ENCODE measurements around the gene TLNRD1. TPM values are rescaled to one million over a fixed set of nuclear protein-coding genes. Genes with fewer than 3 reads are reported as not detected.

The TLNRD1 gene
- total RNA-seq, 5 donors from 2014 or later (not counting 1 experiment from before 2014, with no cell fraction given): 10.9 to 36.2 (median 29.8) TPM

DNA sequence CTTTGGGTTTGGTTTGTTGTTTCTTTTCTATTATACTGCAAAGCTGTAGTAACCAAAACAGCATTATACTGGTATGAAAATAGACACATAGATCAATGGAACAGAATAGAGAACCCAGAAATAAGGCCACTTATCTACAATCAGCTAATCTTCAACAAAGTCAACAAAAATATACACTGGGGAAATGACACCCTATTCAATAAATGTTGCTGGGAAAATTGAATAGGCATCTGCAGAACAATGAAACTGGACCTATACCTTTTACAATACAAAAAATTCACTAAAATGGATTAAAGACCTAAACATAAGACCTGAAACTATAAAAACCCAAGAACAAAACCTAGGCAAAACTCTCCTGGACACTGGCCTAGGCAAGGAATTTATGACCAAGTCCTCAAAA is 52.9 kb downstream of the TLNRD1 start:
- H3K27ac Mint-ChIP-seq: no peak overlapping the region
- H3K9me3 Mint-ChIP-seq: no peaks in the 10 kb centered on the region
- ATAC-seq (replicated peaks in 1 of 4): no peak
- peaks cover 0 to 4% (median 2%) of the 10 kb centered on the region in 3 donors for H3K4me1 Mint-ChIP-seq
- Histone ChIP-seq H3K4me1 (ENCODE audit: control insufficient read depth in 1 of 2, extremely low read depth in 1 of 2, insufficient read depth in 2 of 2, low read length in 2 of 2) (no peaks in the 10 kb centered on the region), H3K27me3 (replicated peaks in 1 of 2; ENCODE audit: control insufficient read depth in 2 of 2, extremely low read depth in 1 of 2, insufficient read depth in 2 of 2, low read length in 1 of 2) (no peaks in the 10 kb centered on the region), H3K36me3 (ENCODE audit: control insufficient read depth in 2 of 2, extremely low read depth in 1 of 2, insufficient read depth in 1 of 2, low read length in 1 of 2) (no peaks in the 10 kb centered on the region), H3K9me3 (no peaks in the 10 kb centered on the region), H3K4me3 (ENCODE audit: control insufficient read depth in 1 of 2, extremely low read depth in 1 of 2, low read length in 1 of 2) (no peak overlapping the region), H3K27ac (ENCODE audit: low read length) (no peak overlapping the region)
- POLR2A ChIA-PET: interaction anchor here in 1 of 2 donors (0.5 kb wide), 1 partner anchor 12 kb away, joined by 3 read pairs; no protein-coding TSS in a partner anchor
- H3K4me3 Mint-ChIP-seq: no peak overlapping the region
- DNase-seq: no peak
- CTCF ChIA-PET: interaction anchor here in 1 of 2 donors (0.7 kb wide), 1 partner anchor 23 kb away, joined by 3 read pairs; no protein-coding TSS in a partner anchor
- H3K27me3 Mint-ChIP-seq: no peaks in the 10 kb centered on the region
- H3K36me3 Mint-ChIP-seq: no peaks in the 10 kb centered on the region

DNA sequence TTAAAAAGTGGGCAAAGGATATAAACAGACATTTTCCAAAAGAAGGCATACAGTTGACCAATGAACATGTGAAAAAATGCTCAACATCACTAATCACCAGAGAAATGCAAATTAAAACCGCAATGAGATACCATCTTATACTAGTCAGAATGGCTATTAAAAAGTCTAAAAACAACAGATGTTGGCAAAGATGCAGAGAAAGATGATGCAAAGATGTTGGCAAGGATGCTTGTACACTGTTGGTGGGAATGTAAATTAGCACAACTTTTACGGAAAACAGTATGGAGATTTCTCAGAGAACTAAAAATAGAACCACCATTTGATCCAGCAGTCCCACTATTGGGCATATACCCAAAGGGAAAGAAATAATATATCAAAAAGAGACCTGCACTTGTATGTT is 53.5 kb downstream of the TLNRD1 start:
- Mint-ChIP-seq H3K9me3 (no peaks in the 10 kb centered on the region), H3K27ac (no peak overlapping the region), H3K36me3 (no peaks in the 10 kb centered on the region), H3K4me3 (no peak overlapping the region), H3K27me3 (no peaks in the 10 kb centered on the region), H3K4me1 (peaks cover 0 to 4% (median 2%) of the 10 kb centered on the region in 3 donors)
- ChIA-PET CTCF (no interaction called here), POLR2A (no interaction called here)
- WGBS (ENCODE audit: insufficient coverage): no CpG with 5 or more reads among the region's 2 CpGs
- Histone ChIP-seq H3K36me3 (ENCODE audit: control insufficient read depth in 2 of 2, extremely low read depth in 1 of 2, insufficient read depth in 1 of 2, low read length in 1 of 2) (no peaks in the 10 kb centered on the region), H3K4me3 (ENCODE audit: control insufficient read depth in 1 of 2, extremely low read depth in 1 of 2, low read length in 1 of 2) (no peak overlapping the region), H3K9me3 (no peaks in the 10 kb centered on the region), H3K4me1 (ENCODE audit: control insufficient read depth in 1 of 2, extremely low read depth in 1 of 2, insufficient read depth in 2 of 2, low read length in 2 of 2) (no peaks in the 10 kb centered on the region), H3K27me3 (replicated peaks in 1 of 2; ENCODE audit: control insufficient read depth in 2 of 2, extremely low read depth in 1 of 2, insufficient read depth in 2 of 2, low read length in 1 of 2) (no peaks in the 10 kb centered on the region), H3K27ac (ENCODE audit: low read length) (no peak overlapping the region)
- DNase-seq (no peak), ATAC-seq (replicated peaks in 1 of 4) (no peak)

Other genes starting within 250 kb of the TLNRD1 start
- 1 to 10 TPM in 2 of 5 donors, under 1 TPM in 1, not detected in 2; 0.63 to 1.2 (median 1.2) TPM for gene CEMIP, start 221.6 kb upstream of the TLNRD1 start, total RNA-seq
- gene MESD, start 11.1 kb upstream of the TLNRD1 start, total RNA-seq: 10 to 100 TPM; 17.7 to 32.8 (median 30.7) TPM
- under 1 TPM in 1 of 5 donors, not detected in 4; 0.35 TPM for gene CFAP161, start 133.3 kb downstream of the TLNRD1 start, total RNA-seq
- gene IL16, start 196.0 kb downstream of the TLNRD1 start, total RNA-seq: 100 to 1,000 TPM; 143 to 319 (median 299) TPM

All from T-cell (primary cell).